ENCODE measurements around the gene SRSF8.
"Not testable (repeated sequence)": the region's sequence is repeated elsewhere in the genome, so short reads cannot be mapped to it uniquely, and the experiment has no call there.

SRSF8 gene

GRCh38 chr11:95066716-95067038 is at the start of gene SRSF8:
Gene SRSF8, plus strand, starts transcription at chr11:95066919. Its CDS starts 308 bp downstream, at chr11:95067227.
- Histone ChIP-seq H3K9me3 (ENCODE audit: insufficient read depth, low read depth, low read length) (no peaks in the 10 kb centered on the region), H3K4me1 (ENCODE audit: insufficient read depth, low read length) (peaks cover 5% of the 10 kb centered on the region; the same call in 1 of the 2 replicates), H3K9ac (ENCODE audit: low read depth, low read length) (peak within 1 kb of the TSS; percentile 88), H3K27me3 (ENCODE audit: insufficient read depth, low read length) (no peaks in the 10 kb centered on the region; the same call in 1 of the 2 replicates), H3K36me3 (ENCODE audit: insufficient read depth, low read depth, low read length) (no peaks in the 10 kb centered on the region), H3K4me3 (ENCODE audit: low read length) (peak within 1 kb of the TSS; percentile 95), H3K27ac (ENCODE audit: low read length) (peak within 1 kb of the TSS; percentile 48)

GRCh38 chr11:95021468-95021867 is 45.3 kb upstream of the SRSF8 start:
- not testable (repeated sequence) for H3K4me3 ChIP-seq (ENCODE audit: low read length); H3K27ac ChIP-seq (ENCODE audit: low read length); H3K27me3 ChIP-seq (ENCODE audit: insufficient read depth, low read length); H3K9ac ChIP-seq (ENCODE audit: low read depth, low read length); H3K9me3 ChIP-seq (ENCODE audit: insufficient read depth, low read depth, low read length); H3K4me1 ChIP-seq (ENCODE audit: insufficient read depth, low read length); H3K36me3 ChIP-seq (ENCODE audit: insufficient read depth, low read depth, low read length)

GRCh38 chr11:95024958-95025357 is 41.8 kb upstream of the SRSF8 start, which contains the start of gene KDM4E:
Gene KDM4E, plus strand, starts transcription at chr11:95025258. Its CDS starts 300 bp downstream, at chr11:95025558.
- Histone ChIP-seq H3K9me3 (ENCODE audit: insufficient read depth, low read depth, low read length) (no peaks in the 10 kb centered on the region), H3K4me3 (ENCODE audit: low read length) (no peak within 1 kb of the TSS), H3K36me3 (ENCODE audit: insufficient read depth, low read depth, low read length) (no peaks in the 10 kb centered on the region), H3K27ac (ENCODE audit: low read length) (no peak within 1 kb of the TSS), H3K9ac (ENCODE audit: low read depth, low read length) (no peak within 1 kb of the TSS), H3K27me3 (ENCODE audit: insufficient read depth, low read length) (no peaks in the 10 kb centered on the region), H3K4me1 (ENCODE audit: insufficient read depth, low read length) (no peaks in the 10 kb centered on the region)

GRCh38 chr11:95025594-95025993 is 41.1 kb upstream of the SRSF8 start:
- not testable (repeated sequence) for H3K4me1 ChIP-seq (ENCODE audit: insufficient read depth, low read length); H3K27me3 ChIP-seq (ENCODE audit: insufficient read depth, low read length); H3K4me3 ChIP-seq (ENCODE audit: low read length); H3K9ac ChIP-seq (ENCODE audit: low read depth, low read length); H3K9me3 ChIP-seq (ENCODE audit: insufficient read depth, low read depth, low read length); H3K27ac ChIP-seq (ENCODE audit: low read length); H3K36me3 ChIP-seq (ENCODE audit: insufficient read depth, low read depth, low read length)

- Histone ChIP-seq H3K9ac (ENCODE audit: low read depth, low read length) (no peak overlapping the region), H3K27ac (ENCODE audit: low read length) (no peak overlapping the region), H3K9me3 (ENCODE audit: insufficient read depth, low read depth, low read length) (no peaks in the 10 kb centered on the region), H3K4me1 (ENCODE audit: insufficient read depth, low read length) (no peaks in the 10 kb centered on the region), H3K27me3 (ENCODE audit: insufficient read depth, low read length) (no peaks in the 10 kb centered on the region), H3K4me3 (ENCODE audit: low read length) (no peak overlapping the region), H3K36me3 (ENCODE audit: insufficient read depth, low read depth, low read length) (no peaks in the 10 kb centered on the region)
These were observed 38.4 kb upstream of the SRSF8 start for GRCh38 chr11:95028357-95028756.

- no peak overlapping the region for H3K9ac ChIP-seq (ENCODE audit: low read depth, low read length)
- no peak overlapping the region for H3K27ac ChIP-seq (ENCODE audit: low read length)
- H3K9me3 ChIP-seq (ENCODE audit: insufficient read depth, low read depth, low read length): no peaks in the 10 kb centered on the region
- H3K4me3 ChIP-seq (ENCODE audit: low read length): no peak overlapping the region
- no peaks in the 10 kb centered on the region for H3K27me3 ChIP-seq (ENCODE audit: insufficient read depth, low read length)
- no peaks in the 10 kb centered on the region for H3K36me3 ChIP-seq (ENCODE audit: insufficient read depth, low read depth, low read length)
- no peaks in the 10 kb centered on the region for H3K4me1 ChIP-seq (ENCODE audit: insufficient read depth, low read length)
These were observed 33.7 kb upstream of the SRSF8 start for GRCh38 chr11:95033051-95033450.

GRCh38 chr11:95035316-95035715 is 31.4 kb upstream of the SRSF8 start:
- no peak overlapping the region for H3K9ac ChIP-seq (ENCODE audit: low read depth, low read length)

GRCh38 chr11:95037356-95038035 is 29.2 kb upstream of the SRSF8 start:
- H3K9me3 ChIP-seq (ENCODE audit: insufficient read depth, low read depth, low read length); H3K4me3 ChIP-seq (ENCODE audit: low read length); H3K36me3 ChIP-seq (ENCODE audit: insufficient read depth, low read depth, low read length); H3K27ac ChIP-seq (ENCODE audit: low read length); H3K27me3 ChIP-seq (ENCODE audit: insufficient read depth, low read length); H3K4me1 ChIP-seq (ENCODE audit: insufficient read depth, low read length); H3K9ac ChIP-seq (ENCODE audit: low read depth, low read length): not testable (repeated sequence)

More at GRCh38 chr11:95035316-95035715, 31.4 kb upstream of the SRSF8 start:
- Histone ChIP-seq H3K4me1 (ENCODE audit: insufficient read depth, low read length) (no peaks in the 10 kb centered on the region), H3K27ac (ENCODE audit: low read length) (no peak overlapping the region), H3K27me3 (ENCODE audit: insufficient read depth, low read length) (no peaks in the 10 kb centered on the region), H3K36me3 (ENCODE audit: insufficient read depth, low read depth, low read length) (no peaks in the 10 kb centered on the region), H3K9me3 (ENCODE audit: insufficient read depth, low read depth, low read length) (no peaks in the 10 kb centered on the region), H3K4me3 (ENCODE audit: low read length) (no peak overlapping the region)

- H3K9ac ChIP-seq (ENCODE audit: low read depth, low read length): no peak overlapping the region
These were observed 24.5 kb upstream of the SRSF8 start for GRCh38 chr11:95042239-95042638.

GRCh38 chr11:95042906-95043305 is 23.8 kb upstream of the SRSF8 start:
- no peaks in the 10 kb centered on the region for H3K36me3 ChIP-seq (ENCODE audit: insufficient read depth, low read depth, low read length)
- H3K27ac ChIP-seq (ENCODE audit: low read length): no peak overlapping the region
- H3K9me3 ChIP-seq (ENCODE audit: insufficient read depth, low read depth, low read length): no peaks in the 10 kb centered on the region
- no peaks in the 10 kb centered on the region for H3K4me1 ChIP-seq (ENCODE audit: insufficient read depth, low read length)
- H3K4me3 ChIP-seq (ENCODE audit: low read length): no peak overlapping the region
- H3K9ac ChIP-seq (ENCODE audit: low read depth, low read length): no peak overlapping the region
- no peaks in the 10 kb centered on the region for H3K27me3 ChIP-seq (ENCODE audit: insufficient read depth, low read length)

More at GRCh38 chr11:95042239-95042638, 24.5 kb upstream of the SRSF8 start:
- no peak overlapping the region for H3K27ac ChIP-seq (ENCODE audit: low read length)
- H3K27me3 ChIP-seq (ENCODE audit: insufficient read depth, low read length): no peaks in the 10 kb centered on the region
- H3K4me3 ChIP-seq (ENCODE audit: low read length): no peak overlapping the region
- no peaks in the 10 kb centered on the region for H3K4me1 ChIP-seq (ENCODE audit: insufficient read depth, low read length)
- H3K36me3 ChIP-seq (ENCODE audit: insufficient read depth, low read depth, low read length): no peaks in the 10 kb centered on the region
- no peaks in the 10 kb centered on the region for H3K9me3 ChIP-seq (ENCODE audit: insufficient read depth, low read depth, low read length)

GRCh38 chr11:95044010-95044409 is 22.7 kb upstream of the SRSF8 start:
- Histone ChIP-seq H3K9ac (ENCODE audit: low read depth, low read length) (no peak overlapping the region), H3K27me3 (ENCODE audit: insufficient read depth, low read length) (no peaks in the 10 kb centered on the region), H3K27ac (ENCODE audit: low read length) (no peak overlapping the region), H3K36me3 (ENCODE audit: insufficient read depth, low read depth, low read length) (no peaks in the 10 kb centered on the region), H3K4me1 (ENCODE audit: insufficient read depth, low read length) (no peaks in the 10 kb centered on the region), H3K9me3 (ENCODE audit: insufficient read depth, low read depth, low read length) (no peaks in the 10 kb centered on the region), H3K4me3 (ENCODE audit: low read length) (no peak overlapping the region)

GRCh38 chr11:95045812-95046211 is 20.9 kb upstream of the SRSF8 start:
- Histone ChIP-seq H3K4me3 (ENCODE audit: low read length) (no peak overlapping the region), H3K9me3 (ENCODE audit: insufficient read depth, low read depth, low read length) (no peaks in the 10 kb centered on the region), H3K27ac (ENCODE audit: low read length) (no peak overlapping the region), H3K4me1 (ENCODE audit: insufficient read depth, low read length) (no peaks in the 10 kb centered on the region), H3K27me3 (ENCODE audit: insufficient read depth, low read length) (no peaks in the 10 kb centered on the region), H3K36me3 (ENCODE audit: insufficient read depth, low read depth, low read length) (no peaks in the 10 kb centered on the region), H3K9ac (ENCODE audit: low read depth, low read length) (no peak overlapping the region)

All from iPS-20b (cell line).